ENCODE data around the gene KRT26. TPM values are rescaled to one million over a fixed set of nuclear protein-coding genes. Genes with fewer than 3 reads are reported as not detected.

Gene KRT26
- total and polyA plus RNA-seq, 10 of the 15 experiments (the other 5 are each of a cell fraction or from before 2014, with no cell fraction given) = not detected

GRCh38 chr17:40810494-40810893 is 38.5 kb upstream of the KRT26 start:
- ATAC-seq (no peak), FAIRE-seq (no peak), DNase-seq (ENCODE audit: low read depth, low spot score) (no peak)
- no peak overlapping the region for H2AFZ ChIP-seq (ENCODE audit: control insufficient read depth, low read depth, low read length)
- ChIA-PET CTCF (no interaction called here), SMC1A (ENCODE audit: uncharacterized antibody, unreplicated experiment) (interaction anchor here (1.4 kb wide), 1 partner anchor 186 kb away, joined by 3 read pairs; no protein-coding TSS in a partner anchor), RAD21 (ENCODE audit: unreplicated experiment) (no interaction called here), POLR2A (no interaction called here)
- no peak overlapping the region for H3K4me2 ChIP-seq (ENCODE audit: control insufficient read depth, insufficient read depth)
- in situ Hi-C loops (cut with MboI) = no loop called here
- H3K4me1 ChIP-seq (ENCODE audit: control insufficient read depth, insufficient read depth, low read length) = no peaks in the 10 kb centered on the region
- intact Hi-C loops (cut with micrococcal nuclease; ENCODE audit: unreplicated experiment) = no loop called here
- H3K27me3 ChIP-seq (replicated peaks in 1 of 2; ENCODE audit: control insufficient read depth in 2 of 2, insufficient read depth in 2 of 2, low read length in 1 of 2) = peaks cover 4 to 6% of the 10 kb centered on the region in 2 experiments
- BruUV-seq (replicated peaks) = no TSS peak
- H3K27ac ChIP-seq (ENCODE audit: control insufficient read depth, insufficient read depth) = no peak overlapping the region
- 46% methylated on average over 6 of the region's 6 CpGs for WGBS (ENCODE audit: insufficient coverage, insufficient replicate concordance, low lambda C conversion rate, missing lambda C conversion rate)
- H3K4me3 ChIP-seq = no peak overlapping the region
- H3K9me3 ChIP-seq (replicated peaks; ENCODE audit: control insufficient read depth, insufficient read depth, low read length) = no peaks in the 10 kb centered on the region
- H3K36me3 ChIP-seq (ENCODE audit: control insufficient read depth in 2 of 2, insufficient read depth in 2 of 2, low read length in 1 of 2) = no peaks in the 10 kb centered on the region
- no peaks in the 10 kb centered on the region for H4K20me1 ChIP-seq (ENCODE audit: control insufficient read depth, insufficient read depth)
- H3K9ac ChIP-seq (ENCODE audit: control insufficient read depth, insufficient read depth, low read length) = no peak overlapping the region
- no peaks in the 10 kb centered on the region for H3K79me2 ChIP-seq (ENCODE audit: control insufficient read depth, insufficient read depth, low read length)
- TF ChIP-seq WRNIP1 (IDR thresholded peaks at IDR 0.05; ENCODE audit: borderline replicate concordance, low read depth, low read length) (no peak), TARDBP (IDR thresholded peaks at IDR 0.05; ENCODE audit: borderline replicate concordance) (no peak), CREB1 (IDR thresholded peaks at IDR 0.05; ENCODE audit: low read depth) (no peak), SUPT20H (IDR thresholded peaks at IDR 0.05; ENCODE audit: borderline replicate concordance, control insufficient read depth, low read depth, low read length) (no peak), MYB (IDR thresholded peaks at IDR 0.05; ENCODE audit: borderline replicate concordance, low read depth, low read length) (no peak), TBL1XR1 (IDR thresholded peaks at IDR 0.05; ENCODE audit: low read depth, low read length) (no peak), SMAD5 (IDR thresholded peaks at IDR 0.05; ENCODE audit: low read depth) (no peak), SMC3 (IDR thresholded peaks at IDR 0.05; ENCODE audit: borderline replicate concordance, low read length) (no peak), RFX5 (IDR thresholded peaks at IDR 0.05; ENCODE audit: low read depth, low read length) (no peak), USF1 (IDR thresholded peaks at IDR 0.05; ENCODE audit: borderline replicate concordance, extremely low read length, insufficient read depth, low read depth, low read length) (no peak), YBX1 (IDR thresholded peaks at IDR 0.05) (no peak), ELK1 (IDR thresholded peaks at IDR 0.05; ENCODE audit: low read depth, low read length) (no peak), BCL3 (IDR thresholded peaks at IDR 0.05; ENCODE audit: borderline replicate concordance, insufficient read depth, low read depth, low read length, poor library complexity, severe bottlenecking) (no peak)

All from GM12878 (cell line).